Measurements from ENCODE around the gene B3GNT3. TPM values are rescaled to one million over a fixed set of nuclear protein-coding genes. Genes with fewer than 3 reads are reported as not detected.
"Not testable (repeated sequence)": the region's sequence is repeated elsewhere in the genome, so short reads cannot be mapped to it uniquely, and the experiment has no call there.

The B3GNT3 gene
- total RNA-seq, 4 donors from 2014 or later: 0.78 to 1.3 TPM; not detected in 2

DNA sequence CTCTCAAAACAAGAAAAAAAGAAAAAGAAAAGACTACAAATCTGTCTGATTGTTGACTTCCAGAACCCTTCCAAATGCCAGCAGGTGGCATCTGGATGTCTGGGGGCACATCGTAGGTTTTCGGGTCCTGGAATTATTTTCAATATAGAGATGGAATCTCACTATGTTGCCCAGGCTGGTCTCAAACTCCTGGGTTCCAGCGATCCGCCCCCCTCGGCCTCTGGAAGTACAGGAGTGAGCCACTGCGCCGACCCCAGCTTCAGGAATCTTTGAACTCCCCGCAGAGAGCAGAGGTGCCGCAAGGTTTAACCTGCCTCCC lies 567 bp upstream of the B3GNT3 start:
- peaks cover 0 to 12% of the 10 kb centered on the region in 2 donors for H3K4me1 ChIP-seq
- H3K4me3 ChIP-seq (replicated peaks in 1 of 3): no peak overlapping the region
- H3K27me3 ChIP-seq: peaks cover 10% of the 10 kb centered on the region
- no peaks in the 10 kb centered on the region for H3K36me3 ChIP-seq
- intact Hi-C loops (cut with DNase I): no loop called here
- DNase-seq: no peak
- TF ChIP-seq POLR2A (IDR thresholded peaks at IDR 0.05) (no peak), CTCF (IDR thresholded peaks at IDR 0.05) (no peak)
- H3K9me3 ChIP-seq: no peaks in the 10 kb centered on the region
- no peak overlapping the region for H3K27ac ChIP-seq
- 55 to 61% methylated on average over 8 to 9 of the region's 9 CpGs for WGBS, 2 donors

DNA sequence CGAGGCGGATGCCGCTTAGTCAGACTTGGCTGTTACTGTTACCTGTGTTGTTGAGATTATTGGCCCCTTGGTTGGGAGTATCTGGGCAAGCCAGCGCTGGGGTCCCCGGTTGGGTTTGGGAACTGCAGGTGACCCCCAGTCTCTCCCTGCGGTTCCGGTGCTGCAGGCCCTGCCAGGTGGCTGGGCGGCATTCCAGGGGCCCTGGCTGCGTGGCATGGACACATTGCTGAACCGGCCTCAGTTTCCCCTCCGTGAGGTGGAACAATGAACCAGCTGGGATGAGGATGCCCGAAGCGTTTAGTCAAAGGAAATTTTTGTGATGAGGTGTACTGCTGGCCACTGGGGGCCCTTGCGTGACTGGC lies 538 bp downstream of the B3GNT3 start:
- no peak overlapping the region for H3K27ac ChIP-seq
- no peaks in the 10 kb centered on the region for H3K36me3 ChIP-seq
- 35 to 45% methylated on average over 3 to 11 of the region's 14 CpGs for WGBS, 2 donors
- TF ChIP-seq POLR2A (IDR thresholded peaks at IDR 0.05) (no peak), CTCF (IDR thresholded peaks at IDR 0.05) (no peak)
- DNase-seq: no peak
- intact Hi-C loops (cut with DNase I): no loop called here
- peaks cover 0 to 12% of the 10 kb centered on the region in 2 donors for H3K4me1 ChIP-seq
- no peaks in the 10 kb centered on the region for H3K9me3 ChIP-seq
- H3K27me3 ChIP-seq: peaks cover 10% of the 10 kb centered on the region
- no peak overlapping the region for H3K4me3 ChIP-seq (replicated peaks in 1 of 3)

- no peak overlapping the region for H3K4me3 ChIP-seq (replicated peaks in 1 of 3)
- H3K9me3 ChIP-seq: no peaks in the 10 kb centered on the region
- peaks cover 10% of the 10 kb centered on the region for H3K27me3 ChIP-seq
- WGBS, 2 donors: 69 to 86% methylated on average over 5 to 6 of the region's 6 CpGs
- no peak overlapping the region for H3K27ac ChIP-seq
- DNase-seq: no peak
- no peak for TF ChIP-seq POLR2A (IDR thresholded peaks at IDR 0.05)
- H3K36me3 ChIP-seq: no peaks in the 10 kb centered on the region
- intact Hi-C loops (cut with DNase I): no loop called here
- H3K4me1 ChIP-seq: peaks cover 0 to 11% of the 10 kb centered on the region in 2 donors
Observed at GRCh38 chr19:17796013-17796837, 1.3 kb downstream of the B3GNT3 start.

- intact Hi-C loops (cut with DNase I): no loop called here
- peaks cover 10% of the 10 kb centered on the region for H3K27me3 ChIP-seq
- H3K9me3 ChIP-seq: no peaks in the 10 kb centered on the region
- no peak for TF ChIP-seq POLR2A (IDR thresholded peaks at IDR 0.05)
- TF ChIP-seq CTCF (IDR thresholded peaks at IDR 0.05): no peak
- 50 to 64% methylated on average over 1 of the region's 1 CpG for WGBS, 2 donors
- H3K4me3 ChIP-seq (replicated peaks in 1 of 3): no peak overlapping the region
- H3K27ac ChIP-seq: no peak overlapping the region
- DNase-seq: no peak
- H3K4me1 ChIP-seq: peaks cover 0 to 7% of the 10 kb centered on the region in 2 donors
- no peaks in the 10 kb centered on the region for H3K36me3 ChIP-seq
Observed at GRCh38 chr19:17796838-17797423, 2.0 kb downstream of the B3GNT3 start.

- Histone ChIP-seq H3K9me3 (no peaks in the 10 kb centered on the region), H3K36me3 (no peaks in the 10 kb centered on the region), H3K27ac (no peak overlapping the region), H3K27me3 (peaks cover 10% of the 10 kb centered on the region), H3K4me1 (peaks cover 0 to 7% of the 10 kb centered on the region in 2 donors), H3K4me3 (replicated peaks in 1 of 3) (no peak overlapping the region)
- WGBS, 2 donors: 53 to 56% methylated on average over 11 of the region's 11 CpGs
- no peak for DNase-seq
- no peak for TF ChIP-seq CTCF (IDR thresholded peaks at IDR 0.05)
- no peak for TF ChIP-seq POLR2A (IDR thresholded peaks at IDR 0.05)
- intact Hi-C loops (cut with DNase I): no loop called here
Observed at GRCh38 chr19:17797424-17798201, 2.7 kb downstream of the B3GNT3 start.

DNA sequence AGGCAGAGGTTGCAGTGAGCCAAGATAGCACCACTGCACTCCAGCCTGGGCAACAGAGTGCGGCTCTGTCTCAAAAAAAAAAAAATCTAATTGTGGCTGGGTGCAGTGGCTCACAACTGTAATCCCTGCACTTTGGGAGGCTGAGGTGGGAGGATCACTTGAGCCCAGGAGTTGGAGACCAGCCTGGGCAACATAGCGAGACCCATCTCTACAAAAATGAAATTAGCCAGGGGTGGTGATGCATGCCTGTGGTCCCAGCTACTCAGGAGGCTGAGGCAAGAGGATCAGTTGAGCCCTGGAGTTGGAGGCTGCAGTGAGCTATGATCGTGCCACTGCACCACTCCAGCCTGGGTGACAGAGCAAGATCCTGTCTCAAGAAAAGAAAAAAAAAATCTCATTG lies 3.7 kb downstream of the B3GNT3 start:
- H3K4me3 ChIP-seq (replicated peaks in 1 of 3); DNase-seq; H3K4me1 ChIP-seq; H3K27me3 ChIP-seq; intact Hi-C loops (cut with DNase I); H3K36me3 ChIP-seq; H3K27ac ChIP-seq; H3K9me3 ChIP-seq: not testable (repeated sequence)
- WGBS, 2 donors: 83 to 92% methylated on average over 3 of the region's 3 CpGs

Data from thyroid gland (tissue), 4 donors.